IPS DF 6.9 (cell line): Measurements from ENCODE around the gene NTM.

Source experiments
- DNase-seq: peaks from one replicate; pipeline ENCODE4 v3.0.0-alpha.2; 2013; ENCODE audit warnings: low read depth, low spot score
- H3K27ac ChIP-seq: one replicate; pipeline ENCODE4 v1.5.1; 2013; ENCODE audit warnings: low read length, control low read depth
- H3K27me3 ChIP-seq: 2 replicates; pipeline ENCODE4 v1.6.1; 2013; ENCODE audit warnings: mild to moderate bottlenecking, low read length; ENCODE audit not compliant: control insufficient read depth, insufficient read depth
- H3K36me3 ChIP-seq: 2 replicates; pipeline ENCODE4 v1.6.1; 2013; ENCODE audit warnings: low read length; ENCODE audit not compliant: control insufficient read depth, insufficient read depth
- H3K4me1 ChIP-seq: 2 replicates; pipeline ENCODE4 v1.6.1; 2013; ENCODE audit warnings: low read length; ENCODE audit not compliant: control insufficient read depth, insufficient read depth
- H3K4me3 ChIP-seq: 2 replicates; pipeline ENCODE4 v1.5.1; 2013; ENCODE audit warnings: mild to moderate bottlenecking, low read length
- H3K9me3 ChIP-seq: 2 replicates; pipeline ENCODE4 v1.6.1; 2013; ENCODE audit warnings: low read length, inconsistent platforms; ENCODE audit not compliant: control insufficient read depth, insufficient read depth
- WGBS: extraction: QIAGEN DNeasy Blood & Tissue Kit; methylation state at CpG from one replicate; pipeline ENCODE4 v1.1.7; 2013; ENCODE audit warnings: mixed read lengths, missing lambda C conversion rate; ENCODE audit not compliant: insufficient read length, insufficient coverage; 5-methylcytosine and 5-hydroxymethylcytosine counted together

Gene NTM

DNA sequence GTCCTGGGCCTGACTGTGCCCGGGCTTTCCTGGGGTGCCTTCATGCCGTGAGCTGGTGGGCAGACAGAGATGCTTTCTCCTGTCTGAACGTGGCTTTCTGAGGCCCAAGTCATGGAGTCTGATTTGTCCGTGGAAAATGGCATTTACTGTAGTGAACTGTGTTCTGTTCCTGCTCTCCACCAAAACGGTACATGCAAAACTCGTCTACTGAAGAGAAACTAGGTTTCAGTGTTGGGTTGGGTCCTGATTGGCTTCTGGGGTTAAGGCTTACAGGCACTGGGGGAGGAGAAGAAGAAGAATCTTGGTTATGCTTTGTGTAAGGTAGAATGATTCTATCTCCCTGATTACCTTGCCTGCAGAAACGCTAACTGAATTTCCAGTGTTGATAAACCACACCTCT is 541.7 kb downstream of the NTM start:
- no peaks in the 10 kb centered on the region for H3K9me3 ChIP-seq
- peaks cover 1% of the 10 kb centered on the region; the same call in 1 of the 2 replicates for H3K4me1 ChIP-seq
- H3K27me3 ChIP-seq, result no peaks in the 10 kb centered on the region
- no peak overlapping the region for H3K4me3 ChIP-seq
- H3K36me3 ChIP-seq, result no peaks in the 10 kb centered on the region
- no peak for DNase-seq
- no CpG with 5 or more reads among the region's 7 CpGs for WGBS
- no peak overlapping the region for H3K27ac ChIP-seq

DNA sequence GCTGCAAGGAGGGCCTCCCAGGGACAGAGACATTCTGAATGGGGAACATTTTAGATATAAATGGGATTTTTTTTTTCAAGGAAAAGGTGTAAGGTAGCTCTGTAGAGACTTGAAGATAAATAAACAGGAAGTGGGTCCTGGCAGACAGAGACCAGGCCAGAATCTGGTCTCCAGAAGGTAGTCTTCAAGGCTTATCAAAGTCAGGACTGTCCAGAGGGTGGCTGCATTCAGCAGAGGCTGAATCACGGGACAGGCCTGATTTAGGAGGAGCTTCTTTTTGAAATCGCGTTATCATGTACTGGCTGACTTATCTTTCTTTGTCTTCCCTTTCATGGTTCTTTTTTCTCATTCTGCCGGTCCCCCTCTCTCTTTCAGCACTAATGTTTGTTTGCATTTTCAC is 542.9 kb downstream of the NTM start:
- Histone ChIP-seq H3K4me3 (no peak overlapping the region), H3K27me3 (no peaks in the 10 kb centered on the region), H3K9me3 (no peaks in the 10 kb centered on the region), H3K27ac (no peak overlapping the region), H3K4me1 (peaks cover 3% of the 10 kb centered on the region), H3K36me3 (no peaks in the 10 kb centered on the region)
- DNase-seq, result no peak
- no CpG with 5 or more reads among the region's 4 CpGs for WGBS

DNA sequence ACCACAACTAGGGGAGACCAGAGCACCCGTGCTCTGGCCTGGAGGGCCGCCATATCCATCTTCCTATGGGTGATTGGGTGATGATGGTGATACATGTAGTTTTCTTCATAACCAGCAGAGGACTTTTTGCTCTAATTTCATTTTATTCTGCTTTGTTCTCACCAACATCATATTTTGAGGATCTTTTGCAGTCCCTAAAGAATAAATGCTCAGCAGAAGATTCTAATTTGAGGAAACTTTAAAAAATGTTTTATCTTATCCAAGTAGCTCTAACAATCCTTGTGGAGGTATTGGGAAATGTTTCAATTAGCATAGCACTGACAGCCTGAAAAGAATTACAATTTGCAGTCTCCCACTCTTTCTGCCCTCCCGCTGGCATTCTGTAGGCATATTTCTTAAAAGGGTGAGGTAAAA is 544.0 kb downstream of the NTM start:
- no peak overlapping the region for H3K27ac ChIP-seq
- WGBS, result no CpG with 5 or more reads among the region's 3 CpGs
- H3K4me1 ChIP-seq, result peaks cover 3% of the 10 kb centered on the region
- no peak overlapping the region for H3K4me3 ChIP-seq
- no peak for DNase-seq
- no peaks in the 10 kb centered on the region for H3K9me3 ChIP-seq
- no peaks in the 10 kb centered on the region for H3K27me3 ChIP-seq
- no peaks in the 10 kb centered on the region for H3K36me3 ChIP-seq

DNA sequence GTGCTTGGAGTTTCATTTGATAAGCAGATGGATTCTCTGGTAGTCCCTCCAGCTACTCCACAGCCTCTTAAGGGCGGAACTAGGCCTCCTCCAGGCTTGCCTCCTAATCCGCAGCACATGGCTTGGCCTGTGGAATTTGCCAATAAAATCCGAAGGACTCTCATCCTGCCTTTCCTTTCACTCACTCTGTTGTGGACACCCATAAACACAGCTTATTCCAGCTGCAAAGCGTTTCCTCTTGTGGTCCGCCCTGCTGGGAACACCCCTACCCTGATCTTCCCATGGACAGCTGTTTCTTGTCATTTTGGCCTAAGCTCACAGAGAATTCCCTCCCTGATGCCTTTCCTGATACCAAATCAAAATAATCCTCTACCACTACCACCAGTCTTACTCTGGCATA is 546.2 kb downstream of the NTM start:
- no peak overlapping the region for H3K27ac ChIP-seq
- peaks cover 3% of the 10 kb centered on the region for H3K4me1 ChIP-seq
- H3K4me3 ChIP-seq, result no peak overlapping the region
- no peaks in the 10 kb centered on the region for H3K9me3 ChIP-seq
- WGBS, result no CpG with 5 or more reads among the region's 5 CpGs
- no peaks in the 10 kb centered on the region for H3K36me3 ChIP-seq
- H3K27me3 ChIP-seq, result no peaks in the 10 kb centered on the region
- DNase-seq, result no peak

DNA sequence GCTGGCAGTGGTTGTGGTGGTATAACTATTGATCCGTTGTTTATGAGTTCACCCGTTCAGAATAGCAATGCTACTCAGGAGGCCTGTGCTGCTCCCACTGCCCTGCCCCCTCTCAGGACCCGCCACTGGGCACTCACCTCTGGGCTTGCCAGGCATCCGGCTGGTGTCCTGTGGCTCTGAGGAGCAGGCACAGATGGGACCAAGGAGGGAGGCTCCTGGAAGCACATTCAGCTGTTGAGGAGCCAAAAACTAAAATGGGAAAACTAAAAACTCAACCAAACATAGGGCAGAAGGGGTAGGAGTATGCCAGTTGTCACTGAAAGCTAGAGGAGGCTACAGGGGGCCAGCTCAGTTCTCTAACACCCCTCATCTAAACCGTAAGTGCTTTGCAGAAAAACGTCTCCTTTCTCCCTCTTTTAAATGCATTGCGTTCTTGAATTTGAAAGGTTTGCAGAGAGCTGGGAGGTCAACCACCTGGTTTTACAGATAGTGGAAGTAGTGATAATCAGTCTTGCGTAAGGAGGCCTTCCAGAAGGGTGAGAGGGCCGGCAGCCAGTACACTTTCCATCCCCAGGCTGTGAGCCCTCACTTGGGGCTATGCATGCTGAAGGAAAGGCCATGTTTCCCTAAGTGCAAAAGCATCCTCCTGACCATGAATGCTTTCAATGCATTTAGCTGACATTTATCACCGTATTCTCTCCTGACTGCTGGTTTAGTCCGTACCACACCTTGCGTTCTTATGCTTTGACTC is 547.4 kb downstream of the NTM start:
- Histone ChIP-seq H3K4me3 (no peak overlapping the region), H3K27me3 (no peaks in the 10 kb centered on the region), H3K36me3 (no peaks in the 10 kb centered on the region), H3K9me3 (no peaks in the 10 kb centered on the region), H3K4me1 (peaks cover 3% of the 10 kb centered on the region; the same call in 1 of the 2 replicates), H3K27ac (no peak overlapping the region)
- WGBS, result no CpG with 5 or more reads among the region's 12 CpGs
- DNase-seq, result no peak

DNA sequence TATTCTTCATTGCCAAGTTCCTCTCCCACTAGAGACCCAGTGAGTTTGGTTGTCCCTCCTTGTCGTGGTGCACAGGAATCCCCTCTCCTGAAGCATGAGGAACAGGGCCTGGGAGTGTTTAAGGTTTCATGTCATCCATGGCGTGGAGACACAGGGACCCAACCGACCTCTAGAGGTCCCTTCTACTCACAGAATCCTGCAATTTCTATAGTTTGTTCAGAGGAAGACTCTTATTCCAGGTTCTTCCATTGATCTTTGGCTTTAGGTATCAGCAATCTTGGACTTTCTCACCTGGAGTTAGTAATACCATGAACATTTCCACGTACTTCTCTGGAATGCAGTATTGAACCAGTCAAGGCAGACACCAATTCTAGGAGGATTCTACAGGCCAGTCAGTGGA is 548.2 kb downstream of the NTM start:
- DNase-seq, result no peak
- no CpG with 5 or more reads among the region's 4 CpGs for WGBS
- H3K27me3 ChIP-seq, result no peaks in the 10 kb centered on the region

DNA sequence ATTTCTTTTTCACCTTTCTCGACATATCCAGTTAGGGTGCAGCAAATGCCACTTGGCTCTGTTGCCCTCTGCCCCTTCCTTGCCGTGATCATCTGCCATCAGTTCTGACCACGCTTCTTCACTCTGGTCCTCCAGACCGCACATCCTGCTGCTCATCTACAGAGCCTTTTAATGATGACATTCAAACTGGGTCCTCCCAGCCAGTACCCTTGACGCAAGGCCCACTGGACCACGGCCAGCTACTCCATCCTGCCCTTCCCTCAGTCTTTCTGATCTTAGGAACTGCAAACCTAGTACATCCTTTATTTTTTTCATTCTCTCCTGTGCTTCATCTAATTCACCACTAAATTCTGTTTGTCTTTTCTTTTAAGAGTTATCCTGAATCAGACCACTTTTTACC is 551.8 kb downstream of the NTM start:
- no peaks in the 10 kb centered on the region for H3K27me3 ChIP-seq
- no CpG with 5 or more reads among the region's 6 CpGs for WGBS
- peaks cover 4% of the 10 kb centered on the region; the same call in 1 of the 2 replicates for H3K4me1 ChIP-seq
- no peak overlapping the region for H3K27ac ChIP-seq
- DNase-seq, result no peak
- H3K9me3 ChIP-seq, result no peaks in the 10 kb centered on the region
- H3K4me3 ChIP-seq, result no peak overlapping the region
- H3K36me3 ChIP-seq, result no peaks in the 10 kb centered on the region

More for the DNA sequence above, 548.2 kb downstream of the NTM start:
- Histone ChIP-seq H3K4me3 (no peak overlapping the region), H3K36me3 (no peaks in the 10 kb centered on the region), H3K4me1 (peaks cover 3% of the 10 kb centered on the region; the same call in 1 of the 2 replicates), H3K9me3 (no peaks in the 10 kb centered on the region), H3K27ac (no peak overlapping the region)

DNA sequence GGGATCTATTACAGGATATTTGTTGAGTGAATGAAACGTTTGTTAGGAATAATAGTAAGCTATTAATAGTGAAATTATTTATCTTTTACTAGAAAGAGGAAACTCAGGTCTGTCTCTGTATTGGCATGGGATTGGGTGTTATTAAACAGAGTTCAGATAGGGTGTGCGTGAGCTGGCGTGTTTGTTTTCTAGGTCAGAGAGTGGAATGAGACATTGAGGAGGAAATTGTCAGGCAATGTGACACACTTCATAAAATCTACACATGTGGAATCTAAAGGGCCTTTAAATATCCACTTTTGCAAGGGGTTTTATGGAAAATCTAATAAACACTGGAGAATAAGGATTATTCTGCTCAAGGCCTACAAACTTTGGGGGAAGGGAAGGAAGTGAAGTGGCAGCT is 552.9 kb downstream of the NTM start:
- Histone ChIP-seq H3K4me1 (0 out of 2 replicates have a peak, but pooled peaks cover 1% of the 10 kb centered on the region), H3K36me3 (no peaks in the 10 kb centered on the region), H3K9me3 (no peaks in the 10 kb centered on the region), H3K27ac (no peak overlapping the region), H3K27me3 (no peaks in the 10 kb centered on the region), H3K4me3 (no peak overlapping the region)
- no peak for DNase-seq
- WGBS, result 100% methylated on average over 1 of the region's 3 CpGs

DNA sequence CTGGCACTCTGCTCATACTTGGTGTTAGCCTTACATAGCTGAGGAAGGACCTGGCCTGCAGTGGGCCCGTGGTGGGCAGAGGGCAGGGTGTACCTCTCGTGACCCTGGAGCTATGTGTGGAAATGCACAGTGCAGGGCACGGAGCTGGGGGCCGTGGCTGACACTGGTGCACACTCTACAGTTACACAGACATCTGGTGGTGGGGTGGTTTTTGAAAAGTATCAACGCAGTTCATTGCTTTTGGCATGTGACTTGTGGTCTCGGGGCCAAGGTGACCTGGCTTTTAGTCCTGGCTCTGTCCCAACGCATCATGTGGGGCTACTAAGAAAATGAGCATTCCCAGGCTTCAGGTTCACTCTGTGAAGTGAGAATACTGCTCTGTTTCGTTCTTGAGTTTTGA is 553.6 kb downstream of the NTM start:
- no CpG with 5 or more reads among the region's 8 CpGs for WGBS
- 0 out of 2 replicates have a peak, but pooled peaks cover 1% of the 10 kb centered on the region for H3K4me1 ChIP-seq
- no peaks in the 10 kb centered on the region for H3K36me3 ChIP-seq
- no peaks in the 10 kb centered on the region for H3K27me3 ChIP-seq
- H3K27ac ChIP-seq, result no peak overlapping the region
- no peaks in the 10 kb centered on the region for H3K9me3 ChIP-seq
- no peak overlapping the region for H3K4me3 ChIP-seq
- DNase-seq, result no peak

DNA sequence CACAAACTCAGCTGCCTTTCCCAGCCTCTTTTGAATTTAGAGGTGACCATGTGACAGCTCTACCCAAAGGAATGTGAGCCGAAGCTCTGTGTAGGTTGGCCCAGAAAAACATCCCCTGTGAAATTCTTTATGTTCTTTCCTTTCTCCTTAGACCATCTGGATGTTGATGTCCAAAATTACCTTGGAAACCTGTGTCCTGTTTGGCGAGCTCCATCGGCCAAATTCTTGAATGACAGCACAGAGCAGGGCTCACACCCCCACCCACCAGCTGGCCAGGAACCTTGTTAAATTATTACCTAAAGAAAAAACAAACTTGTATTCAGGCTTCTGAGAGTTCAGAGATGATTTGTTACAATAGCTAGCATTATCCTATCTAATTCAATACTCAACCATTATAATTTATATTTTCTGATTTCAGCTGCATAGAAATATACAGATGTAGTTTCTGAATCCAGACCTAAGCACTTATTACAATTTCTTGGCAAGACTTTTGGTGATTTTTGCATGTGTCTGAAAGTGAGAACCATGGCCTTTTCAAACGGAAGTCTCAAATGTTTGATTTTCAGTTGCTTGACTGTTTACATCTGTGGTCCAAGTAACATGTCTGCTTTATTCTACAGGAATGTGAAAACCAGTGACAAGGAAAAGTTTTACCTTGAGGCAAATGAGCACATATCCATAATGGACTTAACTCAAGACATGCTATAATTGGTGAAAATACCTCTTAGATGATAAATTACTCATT is 554.2 kb downstream of the NTM start:
- 0 out of 2 replicates have a peak, but pooled peaks cover 1% of the 10 kb centered on the region for H3K4me1 ChIP-seq
- no peaks in the 10 kb centered on the region for H3K27me3 ChIP-seq
- no peaks in the 10 kb centered on the region for H3K36me3 ChIP-seq
- no peak overlapping the region for H3K4me3 ChIP-seq
- no peak overlapping the region for H3K27ac ChIP-seq
- no peaks in the 10 kb centered on the region for H3K9me3 ChIP-seq
- no CpG with 5 or more reads among the region's 4 CpGs for WGBS
- DNase-seq, result no peak
